NCI-H526 treated with DMSO at 0.1 percent for 48 hours (cell line): ENCODE measurements around the gene PROSER3.
"Not testable (repeated sequence)": the region's sequence is repeated elsewhere in the genome, so short reads cannot be mapped to it uniquely, and the experiment has no call there.

ENCODE experiments used
- DNase-seq: peaks from one replicate; lab custom pipeline; 2025; lab: John Stamatoyannopoulos, UW

PROSER3 gene

DNA sequence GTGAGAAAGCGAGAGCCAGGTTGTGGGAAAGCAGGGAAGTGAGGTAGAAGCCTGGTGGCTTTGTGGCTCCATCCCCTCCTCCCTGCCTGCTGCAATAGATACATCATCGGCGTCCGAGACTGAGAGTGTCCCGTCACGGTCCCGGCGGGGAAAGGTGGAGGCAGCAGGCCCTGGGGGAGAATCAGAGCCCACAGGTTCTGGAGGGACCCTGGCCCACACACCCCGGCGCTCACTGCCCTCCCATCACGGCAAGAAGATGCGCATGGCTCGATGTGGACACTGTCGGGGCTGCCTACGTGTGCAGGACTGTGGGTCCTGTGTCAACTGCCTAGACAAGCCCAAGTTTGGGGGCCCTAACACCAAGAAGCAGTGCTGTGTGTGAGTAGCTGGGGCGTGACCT lies 35.1 kb upstream of the PROSER3 start:
- DNase-seq = no peak

DNA sequence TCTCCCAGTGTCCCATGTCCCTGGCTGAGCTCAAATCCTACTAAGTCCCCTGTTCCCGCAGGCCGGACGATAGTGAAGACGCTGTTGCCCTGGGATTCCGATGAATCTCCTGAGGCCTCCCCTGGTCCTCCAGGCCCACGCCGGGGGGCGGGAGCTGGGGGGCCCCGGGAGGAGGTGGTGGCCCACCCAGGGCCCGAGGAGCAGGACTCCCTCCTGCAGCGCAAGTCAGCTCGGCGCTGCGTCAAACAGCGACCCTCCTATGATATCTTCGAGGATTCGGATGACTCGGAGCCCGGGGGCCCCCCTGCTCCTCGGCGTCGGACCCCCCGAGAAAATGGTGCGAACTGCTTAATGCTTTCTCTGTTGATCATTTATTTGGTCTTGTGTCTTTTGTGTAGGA lies 34.3 kb upstream of the PROSER3 start:
- DNase-seq = no peak

DNA sequence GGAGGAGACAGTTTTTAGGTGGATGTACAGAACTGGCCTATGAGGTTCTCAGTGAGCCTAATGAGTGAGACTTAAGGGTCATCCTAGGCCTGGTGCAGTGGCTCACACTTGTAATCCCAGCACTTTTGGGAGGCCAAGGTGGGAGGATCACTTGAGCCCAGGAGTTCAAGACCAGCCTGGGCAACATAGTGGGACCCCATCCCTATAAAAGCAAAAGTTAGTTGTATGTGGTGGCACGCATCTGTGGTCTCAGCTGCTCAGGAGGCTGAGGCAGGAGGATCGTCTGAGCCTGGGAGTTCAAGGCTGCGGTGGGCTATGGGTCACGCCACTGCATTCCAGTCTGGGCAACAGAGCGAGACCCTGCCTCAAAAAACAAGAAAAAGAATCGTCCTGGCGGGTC lies 33.8 kb upstream of the PROSER3 start:
- DNase-seq = not testable (repeated sequence)

DNA sequence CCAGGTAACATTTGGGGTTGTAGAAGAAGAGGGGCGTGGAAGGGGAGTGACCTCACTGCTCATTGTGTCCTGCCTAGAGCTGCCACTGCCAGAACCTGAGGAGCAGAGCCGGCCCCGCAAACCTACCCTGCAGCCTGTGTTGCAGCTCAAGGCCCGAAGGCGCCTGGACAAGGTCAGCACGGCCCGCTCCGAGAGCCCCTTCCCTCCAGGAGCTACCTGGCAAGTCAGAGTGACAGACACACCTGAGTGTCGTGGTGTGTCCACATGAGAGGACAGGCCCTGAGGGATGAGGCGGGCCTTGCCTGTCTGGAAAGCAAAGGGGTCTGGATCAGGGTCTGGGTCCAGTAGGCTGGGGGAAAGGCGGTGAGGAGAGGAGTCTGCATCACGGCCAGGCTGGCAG lies 33.4 kb upstream of the PROSER3 start:
- no peak for DNase-seq

DNA sequence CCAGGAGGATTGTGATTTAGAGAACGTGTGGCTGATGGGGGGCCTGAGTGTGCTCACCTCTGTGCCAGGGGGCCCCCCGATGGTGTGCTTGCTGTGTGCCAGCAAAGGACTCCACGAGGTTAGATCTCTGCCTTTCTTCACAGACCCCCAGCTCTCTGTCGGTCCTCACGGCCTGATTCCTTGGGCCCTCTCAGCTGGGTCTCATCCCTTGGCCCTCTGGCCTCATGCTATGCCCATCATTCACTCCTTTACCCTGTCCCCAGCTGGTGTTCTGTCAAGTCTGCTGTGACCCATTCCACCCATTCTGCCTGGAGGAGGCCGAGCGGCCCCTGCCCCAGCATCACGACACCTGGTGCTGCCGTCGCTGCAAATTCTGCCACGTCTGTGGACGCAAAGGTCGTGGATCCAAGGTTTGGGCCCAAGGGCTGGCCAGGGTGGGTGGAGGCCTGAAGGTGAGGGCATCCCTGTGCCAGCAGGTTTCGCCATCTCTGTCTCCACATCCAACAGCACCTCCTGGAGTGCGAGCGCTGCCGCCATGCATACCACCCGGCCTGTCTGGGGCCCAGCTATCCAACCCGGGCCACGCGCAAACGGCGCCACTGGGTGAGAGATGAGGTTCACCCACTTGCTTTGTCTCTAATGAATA lies 32.6 kb upstream of the PROSER3 start:
- DNase-seq = no peak

DNA sequence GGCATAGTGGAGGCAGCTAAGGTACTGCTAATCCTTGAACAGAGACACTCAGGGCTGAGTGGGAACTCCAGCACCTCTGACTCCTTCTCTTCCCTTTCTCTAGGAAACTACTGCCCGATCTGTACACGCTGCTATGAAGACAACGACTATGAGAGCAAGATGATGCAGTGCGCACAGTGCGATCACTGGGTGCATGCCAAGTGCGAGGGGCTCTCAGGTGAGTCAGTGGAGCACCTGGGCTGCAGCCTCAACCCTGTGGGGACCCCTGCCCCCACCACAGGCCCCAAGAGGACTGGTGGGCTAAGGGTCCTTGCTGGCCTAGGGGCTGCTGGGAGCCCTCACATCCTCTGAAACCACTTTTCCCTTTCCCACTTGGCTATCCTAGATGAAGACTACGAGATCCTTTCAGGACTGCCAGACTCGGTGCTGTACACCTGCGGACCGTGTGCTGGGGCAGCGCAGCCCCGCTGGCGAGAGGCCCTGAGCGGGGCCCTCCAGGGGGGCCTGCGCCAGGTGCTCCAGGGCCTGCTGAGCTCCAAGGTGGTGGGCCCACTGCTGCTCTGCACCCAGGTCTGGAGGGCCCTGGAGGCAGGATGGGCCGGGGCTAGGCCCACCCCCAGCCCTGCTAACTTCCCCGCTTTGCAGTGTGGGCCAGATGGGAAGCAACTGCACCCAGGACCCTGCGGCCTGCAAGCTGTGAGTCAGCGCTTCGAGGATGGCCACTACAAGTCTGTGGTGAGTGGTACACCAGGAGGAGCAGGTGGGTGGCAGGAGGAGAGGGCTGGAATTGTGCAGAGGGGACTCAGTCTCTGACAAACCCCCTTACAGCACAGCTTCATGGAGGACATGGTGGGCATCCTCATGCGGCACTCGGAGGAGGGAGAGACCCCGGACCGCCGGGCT lies 30.7 kb upstream of the PROSER3 start:
- DNase-seq = no peak

DNA sequence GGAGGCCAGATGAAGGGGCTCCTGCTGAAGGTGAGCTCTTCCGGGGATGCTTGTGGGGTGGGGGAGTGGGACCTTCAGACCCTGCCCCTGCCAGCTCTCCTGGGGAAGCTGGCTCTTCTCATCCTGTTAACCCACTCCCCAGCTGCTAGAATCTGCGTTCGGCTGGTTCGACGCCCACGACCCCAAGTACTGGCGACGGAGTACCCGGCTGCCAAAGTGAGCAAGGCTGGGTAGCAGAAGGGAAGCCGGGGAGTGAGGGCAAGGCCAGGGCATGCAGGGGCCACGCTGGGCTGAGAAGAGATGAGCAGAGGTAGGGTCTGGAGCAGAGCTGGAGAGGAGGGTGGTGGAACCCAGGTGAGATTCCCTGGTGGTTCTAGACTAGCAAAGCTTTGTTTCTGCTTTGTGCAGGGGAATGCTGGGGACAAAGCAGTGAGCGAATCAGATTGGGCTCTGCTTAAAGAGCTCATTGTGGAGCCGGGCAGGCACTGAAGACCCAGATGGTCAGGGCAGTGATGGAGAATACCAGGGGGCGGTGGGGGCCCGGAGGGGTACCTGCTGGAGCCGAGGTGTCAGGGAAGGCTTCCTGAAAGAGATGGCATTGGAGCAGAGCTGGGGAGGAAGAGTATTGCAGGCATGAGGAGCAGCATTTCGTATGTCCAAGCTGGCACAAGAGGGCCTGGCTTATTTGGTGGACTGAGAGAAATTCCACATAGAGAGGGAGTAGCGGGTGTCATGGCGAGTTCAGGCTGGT lies 29.8 kb upstream of the PROSER3 start:
- DNase-seq = no peak

DNA sequence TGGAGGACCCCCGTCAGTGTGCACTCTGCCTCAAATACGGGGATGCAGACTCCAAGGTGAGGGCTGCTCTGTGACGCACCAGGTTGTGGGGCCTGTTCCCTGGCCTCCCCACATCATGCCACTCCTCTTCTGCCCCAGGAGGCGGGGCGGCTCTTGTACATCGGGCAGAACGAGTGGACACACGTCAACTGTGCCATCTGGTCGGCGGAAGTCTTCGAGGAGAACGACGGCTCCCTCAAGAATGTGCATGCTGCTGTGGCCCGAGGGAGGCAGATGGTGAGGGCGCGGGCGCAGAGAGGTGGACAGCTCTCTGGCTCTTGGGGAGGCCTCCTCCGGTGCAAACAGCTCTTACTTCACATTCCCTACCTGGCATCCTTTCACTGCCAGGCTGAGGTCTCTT lies 29.0 kb upstream of the PROSER3 start:
- DNase-seq = no peak

DNA sequence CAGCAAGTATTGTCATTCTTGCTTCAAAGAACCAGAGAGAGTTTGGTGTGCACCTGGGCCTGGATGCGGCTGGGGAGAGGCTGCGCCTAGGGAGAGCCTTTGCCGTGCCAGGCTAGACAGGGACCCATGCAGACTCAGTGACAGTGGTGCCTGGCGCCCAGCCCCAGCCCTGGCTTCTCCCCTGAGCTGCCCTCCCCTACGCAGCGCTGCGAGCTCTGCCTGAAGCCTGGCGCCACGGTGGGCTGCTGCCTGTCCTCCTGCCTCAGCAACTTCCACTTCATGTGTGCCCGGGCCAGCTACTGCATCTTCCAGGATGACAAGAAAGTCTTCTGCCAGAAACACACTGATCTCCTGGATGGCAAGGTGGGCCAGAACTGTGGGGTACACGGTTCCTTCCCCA lies 28.2 kb upstream of the PROSER3 start:
- DNase-seq = no peak

DNA sequence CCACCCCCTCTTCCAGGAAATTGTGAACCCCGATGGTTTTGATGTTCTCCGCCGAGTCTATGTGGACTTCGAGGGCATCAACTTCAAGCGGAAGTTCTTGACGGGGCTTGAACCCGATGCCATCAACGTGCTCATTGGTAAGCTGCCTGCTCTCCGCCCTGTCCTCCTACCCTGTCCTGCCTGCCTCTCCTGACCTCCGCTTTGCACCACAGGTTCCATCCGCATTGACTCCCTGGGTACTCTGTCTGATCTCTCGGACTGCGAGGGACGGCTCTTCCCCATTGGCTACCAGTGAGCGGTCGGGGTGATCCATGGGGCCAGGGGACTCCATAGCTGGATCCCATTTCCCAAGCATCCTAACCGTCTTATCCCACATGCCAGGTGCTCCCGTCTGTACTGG lies 27.6 kb upstream of the PROSER3 start:
- no peak for DNase-seq

DNA sequence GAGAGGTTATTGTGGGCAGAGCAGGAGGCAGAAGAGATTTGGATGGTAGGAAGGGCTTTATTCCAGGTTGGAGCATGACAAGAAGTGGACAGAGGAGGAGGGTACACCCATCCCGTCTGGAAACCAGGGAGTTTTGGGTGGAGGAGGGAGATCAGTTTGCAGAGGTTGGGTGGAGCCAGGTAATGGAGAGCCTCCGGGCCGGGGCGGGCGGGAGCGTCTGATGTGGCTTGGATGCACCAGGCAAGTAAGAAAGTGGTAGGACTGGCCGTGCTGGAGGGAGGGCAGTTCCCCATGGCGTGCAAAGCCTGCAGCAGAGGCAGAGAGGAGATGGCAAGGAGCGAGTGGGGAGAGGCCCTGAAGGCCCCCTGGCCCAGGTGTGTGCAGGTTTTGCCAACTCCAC lies 26.6 kb upstream of the PROSER3 start:
- DNase-seq = no peak

DNA sequence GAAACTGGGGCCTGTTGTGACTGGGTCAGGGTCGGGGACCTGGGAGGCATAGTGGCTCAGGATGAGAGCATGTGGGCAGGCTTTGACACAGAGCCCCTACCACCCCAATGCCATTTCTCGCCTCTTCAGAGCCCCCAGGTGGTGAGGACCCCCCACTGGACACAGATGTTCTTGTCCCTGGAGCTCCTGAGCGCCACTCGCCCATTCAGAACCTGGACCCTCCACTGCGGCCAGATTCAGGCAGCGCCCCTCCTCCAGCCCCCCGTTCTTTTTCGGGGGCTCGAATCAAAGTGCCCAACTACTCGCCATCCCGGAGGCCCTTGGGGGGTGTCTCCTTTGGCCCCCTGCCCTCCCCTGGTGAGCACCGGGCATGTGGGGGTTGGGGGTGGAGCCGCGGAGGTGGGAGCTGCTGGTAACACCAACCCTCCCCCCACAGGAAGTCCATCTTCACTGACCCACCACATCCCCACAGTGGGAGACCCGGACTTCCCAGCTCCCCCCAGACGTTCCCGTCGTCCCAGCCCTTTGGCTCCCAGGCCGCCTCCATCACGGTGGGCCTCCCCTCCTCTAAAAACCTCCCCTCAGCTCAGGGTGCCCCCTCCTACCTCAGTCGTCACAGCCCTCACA lies 26.1 kb upstream of the PROSER3 start:
- DNase-seq = no peak

DNA sequence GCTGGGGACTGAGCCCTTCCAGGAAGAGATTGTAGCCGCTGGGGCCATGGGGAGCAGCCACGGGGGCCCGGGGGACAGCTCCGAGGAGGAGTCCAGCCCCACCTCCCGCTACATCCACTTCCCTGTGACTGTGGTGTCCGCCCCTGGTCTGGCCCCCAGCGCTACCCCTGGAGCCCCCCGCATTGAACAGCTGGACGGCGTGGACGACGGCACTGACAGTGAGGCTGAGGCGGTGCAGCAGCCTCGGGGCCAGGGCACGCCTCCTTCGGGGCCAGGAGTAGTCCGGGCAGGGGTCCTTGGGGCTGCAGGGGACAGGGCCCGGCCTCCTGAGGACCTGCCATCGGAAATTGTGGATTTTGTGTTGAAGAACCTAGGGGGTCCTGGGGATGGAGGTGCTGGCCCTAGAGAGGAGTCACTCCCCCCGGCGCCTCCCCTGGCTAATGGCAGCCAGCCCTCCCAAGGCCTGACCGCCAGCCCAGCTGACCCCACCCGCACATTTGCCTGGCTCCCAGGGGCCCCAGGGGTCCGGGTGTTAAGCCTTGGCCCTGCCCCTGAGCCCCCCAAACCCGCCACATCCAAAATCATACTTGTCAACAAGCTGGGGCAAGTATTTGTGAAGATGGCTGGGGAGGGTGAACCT lies 25.3 kb upstream of the PROSER3 start:
- no peak for DNase-seq

DNA sequence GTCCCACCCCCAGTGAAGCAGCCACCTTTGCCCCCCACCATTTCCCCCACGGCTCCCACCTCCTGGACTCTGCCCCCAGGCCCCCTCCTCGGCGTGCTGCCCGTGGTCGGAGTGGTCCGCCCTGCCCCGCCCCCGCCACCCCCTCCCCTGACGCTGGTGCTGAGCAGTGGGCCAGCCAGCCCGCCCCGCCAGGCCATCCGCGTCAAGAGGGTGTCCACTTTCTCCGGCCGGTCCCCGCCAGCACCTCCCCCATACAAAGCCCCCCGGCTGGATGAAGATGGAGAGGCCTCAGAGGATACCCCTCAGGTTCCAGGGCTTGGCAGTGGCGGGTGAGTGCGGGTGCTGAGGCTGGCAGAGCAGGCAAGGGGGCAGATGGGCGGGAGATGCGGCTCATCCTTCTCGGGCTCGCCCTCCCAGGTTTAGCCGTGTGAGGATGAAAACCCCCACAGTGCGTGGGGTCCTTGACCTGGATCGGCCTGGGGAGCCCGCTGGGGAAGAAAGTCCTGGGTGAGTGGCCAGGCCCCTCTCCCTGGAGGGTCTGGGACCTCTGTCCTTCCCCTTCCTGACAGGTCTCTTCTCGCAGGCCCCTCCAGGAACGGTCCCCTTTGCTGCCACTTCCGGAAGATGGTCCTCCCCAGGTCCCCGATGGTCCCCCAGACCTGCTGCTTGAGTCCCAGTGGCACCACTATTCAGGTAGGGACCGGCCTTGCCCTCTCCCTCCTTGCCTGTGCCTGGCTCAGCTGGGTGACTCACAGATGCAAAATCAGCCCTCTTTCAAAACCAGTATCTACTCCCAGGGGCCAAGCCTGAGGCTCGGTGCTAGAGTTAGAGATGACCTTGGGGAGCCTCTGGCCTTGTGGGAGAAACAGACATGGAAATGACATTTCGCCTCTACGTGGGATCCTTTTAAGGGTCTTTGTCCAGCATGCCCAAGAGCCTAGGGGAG lies 24.5 kb upstream of the PROSER3 start:
- no peak for DNase-seq

DNA sequence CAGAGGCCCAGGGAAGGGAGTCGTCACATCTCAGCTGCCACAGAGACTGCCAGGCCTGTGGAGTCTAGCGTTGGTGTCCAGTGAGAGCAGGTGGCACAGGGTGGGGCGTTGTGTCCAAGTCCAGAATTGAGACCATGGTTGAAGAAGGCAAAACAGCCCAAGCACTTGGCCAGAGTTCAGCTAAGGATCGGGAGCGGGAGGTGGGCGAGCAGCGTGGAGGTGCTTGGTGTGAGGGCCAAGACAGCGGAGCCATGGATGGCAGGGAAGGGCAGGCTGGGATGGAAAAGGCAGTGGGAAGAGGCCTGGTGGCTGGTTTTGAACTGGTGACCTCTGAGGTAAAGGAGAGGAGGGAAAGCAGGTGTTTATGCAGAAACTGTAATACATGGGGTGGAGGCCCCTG lies 23.7 kb upstream of the PROSER3 start:
- no peak for DNase-seq

DNA sequence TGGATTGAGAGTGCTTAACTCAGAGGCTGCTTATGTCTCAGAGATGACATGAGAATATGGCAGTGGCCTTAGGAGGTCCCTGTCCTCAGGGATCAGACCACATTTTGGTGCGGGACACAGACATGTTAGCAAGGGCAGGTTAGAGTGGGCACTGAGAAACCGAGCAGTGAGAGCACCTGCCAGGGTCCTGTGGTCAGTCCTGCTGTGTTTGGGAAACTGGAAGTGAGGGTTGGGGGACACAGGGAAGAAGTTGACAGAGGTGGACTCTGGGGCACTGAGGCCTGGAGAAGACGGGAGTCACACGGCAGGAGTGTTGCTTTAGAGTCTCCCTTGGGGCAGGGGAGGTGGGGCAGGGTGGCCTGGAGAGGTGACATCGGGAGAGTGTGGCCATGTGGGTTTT lies 23.1 kb upstream of the PROSER3 start:
- DNase-seq = no peak

DNA sequence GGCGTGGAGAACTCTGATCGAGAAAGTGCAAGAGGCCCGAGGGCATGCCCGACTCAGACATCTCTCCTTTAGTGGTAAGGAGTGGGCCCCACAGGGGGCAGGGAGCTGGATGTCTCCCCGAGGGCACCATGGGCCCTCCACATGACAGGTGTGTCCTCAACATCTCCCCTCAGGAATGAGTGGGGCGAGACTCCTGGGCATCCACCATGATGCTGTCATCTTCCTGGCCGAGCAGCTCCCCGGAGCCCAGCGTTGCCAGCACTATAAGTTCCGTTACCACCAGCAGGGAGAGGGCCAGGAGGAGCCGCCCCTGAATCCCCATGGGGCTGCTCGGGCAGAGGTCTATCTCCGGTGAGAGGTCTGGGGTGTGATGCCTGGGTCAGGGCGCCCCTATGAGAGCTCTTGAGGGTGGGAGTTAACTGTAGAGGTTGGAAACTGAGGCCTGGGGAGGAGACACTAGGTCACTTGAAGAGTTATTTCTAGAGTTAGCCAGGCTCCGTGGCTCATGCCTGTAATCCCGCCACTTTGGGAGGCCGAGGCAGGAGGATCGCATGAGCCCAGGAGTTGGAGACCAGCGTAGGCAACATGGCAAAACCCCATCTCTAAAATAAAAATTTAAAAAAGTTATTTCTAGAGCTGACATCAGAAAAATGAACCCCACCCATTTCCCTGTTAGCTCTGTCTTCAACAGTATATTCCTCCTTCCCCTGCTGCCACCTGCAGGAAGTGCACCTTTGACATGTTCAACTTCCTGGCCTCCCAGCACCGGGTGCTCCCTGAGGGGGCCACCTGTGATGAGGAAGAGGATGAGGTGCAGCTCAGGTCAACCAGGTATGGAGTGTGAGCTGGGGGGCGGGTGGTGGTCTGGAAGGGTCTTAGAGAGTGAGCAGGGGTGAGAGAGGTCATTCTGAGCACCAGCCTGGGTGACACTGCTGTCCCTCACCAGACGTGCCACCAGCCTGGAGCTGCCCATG lies 20.8 kb upstream of the PROSER3 start:
- DNase-seq = no peak

DNA sequence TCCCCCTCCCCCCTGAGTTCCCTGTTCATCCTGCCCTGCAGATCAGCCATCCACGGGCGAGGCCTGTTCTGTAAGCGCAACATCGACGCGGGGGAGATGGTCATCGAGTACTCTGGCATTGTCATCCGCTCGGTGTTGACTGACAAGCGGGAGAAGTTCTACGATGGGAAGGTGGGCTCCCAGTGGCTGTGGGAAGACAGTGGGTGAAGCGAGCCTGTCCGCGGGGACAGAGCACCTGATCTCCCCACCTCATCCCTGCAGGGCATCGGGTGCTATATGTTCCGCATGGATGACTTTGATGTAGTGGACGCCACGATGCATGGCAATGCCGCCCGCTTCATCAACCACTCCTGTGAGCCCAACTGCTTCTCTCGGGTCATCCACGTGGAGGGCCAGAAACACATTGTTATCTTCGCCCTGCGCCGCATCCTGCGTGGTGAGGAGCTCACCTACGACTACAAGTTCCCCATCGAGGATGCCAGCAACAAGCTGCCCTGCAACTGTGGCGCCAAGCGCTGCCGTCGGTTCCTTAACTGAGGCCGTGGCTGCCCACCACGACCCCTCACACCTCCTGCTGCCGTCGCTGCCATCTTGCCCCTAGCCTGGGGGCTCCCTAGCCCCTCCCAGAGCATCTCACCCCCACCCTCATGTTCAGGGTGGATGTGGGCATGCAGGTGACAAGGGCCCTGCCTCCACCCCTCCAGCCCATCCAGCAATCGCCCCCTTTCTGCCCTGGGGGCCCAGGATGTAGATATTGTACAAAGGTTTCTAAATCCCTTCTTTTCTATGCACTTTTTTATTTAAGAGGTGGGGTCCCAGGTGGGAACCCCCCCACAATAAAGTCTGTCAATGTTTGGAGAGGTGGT lies 19.7 kb upstream of the PROSER3 start:
- no peak for DNase-seq

DNA sequence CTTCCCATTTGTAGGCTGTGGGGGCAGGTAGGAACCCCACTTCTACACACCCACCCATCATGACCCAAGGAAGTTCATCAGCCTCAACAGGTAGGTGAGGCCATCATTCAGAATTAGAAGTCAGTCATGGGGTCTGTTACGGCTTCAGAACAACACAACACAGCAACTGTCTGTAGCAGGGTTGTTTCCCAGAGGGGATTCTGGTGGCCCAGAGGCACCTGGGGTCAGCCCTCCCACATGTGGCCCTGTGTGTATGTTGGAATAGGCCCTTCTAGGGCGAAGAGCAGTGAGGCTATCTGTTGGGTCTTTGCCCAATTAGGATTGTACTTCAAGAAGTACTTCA lies 19.1 kb upstream of the PROSER3 start:
- no peak for DNase-seq
